ENCODE results near the gene CCR2. TPM values are rescaled to one million over a fixed set of nuclear protein-coding genes. Genes with fewer than 3 reads are reported as not detected.

CCR2 gene
- not detected in 2 replicates for total RNA-seq (2022)
- not detected for Bru-seq, nascent RNA
- BruChase-seq, experiment 1, labeled RNA remaining after a 6-hour chase = not detected
- not detected for BruChase-seq, experiment 2, labeled RNA remaining after a 2-hour chase
- long read RNA-seq = 0 reads

GRCh38 chr3:46353647-46354410 is at the start of gene CCR2:
TSS of gene CCR2 (plus strand) at chr3:46354111. CDS start at chr3:46357528, 3,417 bp downstream.
- BruUV-seq (replicated peaks) = no TSS peak
- no peak within 1 kb of the TSS for H3K4me3 Mint-ChIP-seq (ENCODE audit: low read depth, unreplicated experiment)

GRCh38 chr3:46304739-46305138 is 49.2 kb upstream of the CCR2 start:
- Mint-ChIP-seq H3K27ac (ENCODE audit: unreplicated experiment) (no peak overlapping the region), H3K36me3 (ENCODE audit: insufficient read depth, unreplicated experiment) (no peaks in the 10 kb centered on the region), H3K4me3 (ENCODE audit: low read depth, unreplicated experiment) (no peak overlapping the region), H3K4me1 (ENCODE audit: low read depth, unreplicated experiment) (no peaks in the 10 kb centered on the region), H3K27me3 (ENCODE audit: unreplicated experiment) (peaks cover 43% of the 10 kb centered on the region), H3K9me3 (ENCODE audit: low read depth, unreplicated experiment) (no peaks in the 10 kb centered on the region)
- TF ChIP-seq CTCF (IDR thresholded peaks at IDR 0.05; ENCODE audit: unreplicated experiment) = no peak
- BruUV-seq (replicated peaks) = no TSS peak
- intact Hi-C loops (cut with micrococcal nuclease; ENCODE audit: unreplicated experiment) = loop anchor here (5.0 kb wide), 1 partner anchor 52 kb away; no protein-coding TSS in a partner anchor
- no peak for DNase-seq
- CTCF ChIA-PET = no interaction called here

More at GRCh38 chr3:46353647-46354410, at the start of gene CCR2:
- Mint-ChIP-seq H3K4me1 (ENCODE audit: low read depth, unreplicated experiment) (no peaks in the 10 kb centered on the region), H3K36me3 (ENCODE audit: insufficient read depth, unreplicated experiment) (no peaks in the 10 kb centered on the region), H3K27ac (ENCODE audit: unreplicated experiment) (no peak within 1 kb of the TSS), H3K27me3 (ENCODE audit: unreplicated experiment) (peaks cover 99% of the 10 kb centered on the region), H3K9me3 (ENCODE audit: low read depth, unreplicated experiment) (no peaks in the 10 kb centered on the region)
- DNase-seq = no peak
- intact Hi-C loops (cut with micrococcal nuclease; ENCODE audit: unreplicated experiment) = no loop called here
- CTCF ChIA-PET = no interaction called here
- no peak for TF ChIP-seq CTCF (IDR thresholded peaks at IDR 0.05; ENCODE audit: unreplicated experiment)

- no peak overlapping the region for H3K4me3 Mint-ChIP-seq (ENCODE audit: low read depth, unreplicated experiment)
- intact Hi-C loops (cut with micrococcal nuclease; ENCODE audit: unreplicated experiment) = no loop called here
- H3K4me1 Mint-ChIP-seq (ENCODE audit: low read depth, unreplicated experiment) = peaks cover 8% of the 10 kb centered on the region
- H3K9me3 Mint-ChIP-seq (ENCODE audit: low read depth, unreplicated experiment) = no peaks in the 10 kb centered on the region
- BruUV-seq (replicated peaks) = no TSS peak
- no peak for TF ChIP-seq CTCF (IDR thresholded peaks at IDR 0.05; ENCODE audit: unreplicated experiment)
- H3K36me3 Mint-ChIP-seq (ENCODE audit: insufficient read depth, unreplicated experiment) = no peaks in the 10 kb centered on the region
- H3K27ac Mint-ChIP-seq (ENCODE audit: unreplicated experiment) = no peak overlapping the region
- CTCF ChIA-PET = no interaction called here
- no peak for DNase-seq
- peaks cover 54% of the 10 kb centered on the region for H3K27me3 Mint-ChIP-seq (ENCODE audit: unreplicated experiment)
Observed at GRCh38 chr3:46312991-46313390, 40.9 kb upstream of the CCR2 start.

DNA sequence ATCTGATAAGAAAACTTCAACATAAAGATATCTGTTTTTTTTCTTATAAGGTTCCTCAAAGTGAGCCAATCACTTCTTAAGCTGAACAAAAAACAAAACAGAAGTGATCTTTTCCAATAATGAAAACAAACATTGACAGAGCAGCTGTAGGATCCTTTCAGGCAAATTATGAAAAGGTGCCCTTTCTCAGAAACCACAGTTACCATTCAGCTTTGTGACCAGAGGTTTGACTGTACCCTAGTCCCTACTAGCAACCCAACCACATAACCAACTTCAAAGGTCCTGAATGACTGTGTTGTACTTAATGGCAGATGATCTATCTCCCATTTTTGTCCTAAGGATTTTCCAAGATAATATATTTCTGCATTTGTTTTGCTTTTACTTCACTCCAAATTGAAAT is 39.4 kb upstream of the CCR2 start:
- H3K27me3 Mint-ChIP-seq (ENCODE audit: unreplicated experiment) = peaks cover 41% of the 10 kb centered on the region
- no TSS peak for BruUV-seq (replicated peaks)
- H3K27ac Mint-ChIP-seq (ENCODE audit: unreplicated experiment) = no peak overlapping the region
- no peaks in the 10 kb centered on the region for H3K9me3 Mint-ChIP-seq (ENCODE audit: low read depth, unreplicated experiment)
- H3K4me3 Mint-ChIP-seq (ENCODE audit: low read depth, unreplicated experiment) = no peak overlapping the region
- CTCF ChIA-PET = no interaction called here
- peaks cover 8% of the 10 kb centered on the region for H3K4me1 Mint-ChIP-seq (ENCODE audit: low read depth, unreplicated experiment)
- no peak for TF ChIP-seq CTCF (IDR thresholded peaks at IDR 0.05; ENCODE audit: unreplicated experiment)
- no peak for DNase-seq
- intact Hi-C loops (cut with micrococcal nuclease; ENCODE audit: unreplicated experiment) = no loop called here
- H3K36me3 Mint-ChIP-seq (ENCODE audit: insufficient read depth, unreplicated experiment) = no peaks in the 10 kb centered on the region

Data from Calu3 (cell line).